IPS-18c (cell line): ENCODE data around the gene EIF2A.

Experiments used
- H3K4me3 ChIP-seq: 2 replicates; pipeline ENCODE4 v1.7.0; 2013; ENCODE audit warnings: low read depth, mild to moderate bottlenecking, low read length, moderate library complexity; ENCODE audit not compliant: insufficient read depth
- H3K9me3 ChIP-seq: one replicate; pipeline ENCODE4 v1.6.1; 2013; ENCODE audit warnings: mild to moderate bottlenecking, low read length, moderate library complexity; ENCODE audit not compliant: control insufficient read depth, insufficient read depth

EIF2A gene

GRCh38 chr3:150538324-150539208 is 8.0 kb upstream of the EIF2A start:
- no peak overlapping the region for H3K4me3 ChIP-seq
- H3K9me3 ChIP-seq, result no peaks in the 10 kb centered on the region

GRCh38 chr3:150540297-150540696 is 6.3 kb upstream of the EIF2A start:
- H3K4me3 ChIP-seq, result no peak overlapping the region
- H3K9me3 ChIP-seq, result no peaks in the 10 kb centered on the region

GRCh38 chr3:150540991-150541390 is 5.6 kb upstream of the EIF2A start:
- H3K9me3 ChIP-seq, result no peaks in the 10 kb centered on the region
- no peak overlapping the region for H3K4me3 ChIP-seq

GRCh38 chr3:150543128-150543527 is 3.5 kb upstream of the EIF2A start:
- Histone ChIP-seq H3K4me3 (no peak overlapping the region), H3K9me3 (no peaks in the 10 kb centered on the region)

- Histone ChIP-seq H3K4me3 (no peak overlapping the region), H3K9me3 (no peaks in the 10 kb centered on the region)
Measured at GRCh38 chr3:150543531-150543930, 3.1 kb upstream of the EIF2A start.

- Histone ChIP-seq H3K4me3 (no peak overlapping the region), H3K9me3 (no peaks in the 10 kb centered on the region)
Measured at GRCh38 chr3:150544041-150544440, 2.5 kb upstream of the EIF2A start.

- no peaks in the 10 kb centered on the region for H3K9me3 ChIP-seq
- no peak overlapping the region for H3K4me3 ChIP-seq
Measured at GRCh38 chr3:150544726-150545125, 1.9 kb upstream of the EIF2A start.

- no peaks in the 10 kb centered on the region for H3K9me3 ChIP-seq
- peak overlapping the region; percentile 81 for H3K4me3 ChIP-seq
Measured at GRCh38 chr3:150545419-150546225, 965 bp upstream of the EIF2A start.

GRCh38 chr3:150547045-150547741 is 606 bp downstream of the EIF2A start:
- no peaks in the 10 kb centered on the region for H3K9me3 ChIP-seq
- H3K4me3 ChIP-seq, result peak overlapping the region; percentile 81

- Histone ChIP-seq H3K9me3 (no peaks in the 10 kb centered on the region), H3K4me3 (no peak overlapping the region)
Measured at GRCh38 chr3:150555859-150556436, 9.4 kb downstream of the EIF2A start.

- Histone ChIP-seq H3K9me3 (no peaks in the 10 kb centered on the region), H3K4me3 (no peak overlapping the region)
Measured at GRCh38 chr3:150556792-150557191, 10.2 kb downstream of the EIF2A start.

- H3K4me3 ChIP-seq, result no peak overlapping the region
- H3K9me3 ChIP-seq, result no peaks in the 10 kb centered on the region
Measured at GRCh38 chr3:150557725-150558124, 11.1 kb downstream of the EIF2A start.

GRCh38 chr3:150564243-150564642 is 17.7 kb downstream of the EIF2A start:
- H3K4me3 ChIP-seq, result no peak overlapping the region
- no peaks in the 10 kb centered on the region for H3K9me3 ChIP-seq

GRCh38 chr3:150567328-150567727 is 20.7 kb downstream of the EIF2A start:
- Histone ChIP-seq H3K4me3 (no peak overlapping the region), H3K9me3 (no peaks in the 10 kb centered on the region)

- Histone ChIP-seq H3K9me3 (no peaks in the 10 kb centered on the region), H3K4me3 (no peak overlapping the region)
Measured at GRCh38 chr3:150577855-150578254, 31.3 kb downstream of the EIF2A start.

GRCh38 chr3:150581174-150581573 is 34.6 kb downstream of the EIF2A start:
- Histone ChIP-seq H3K4me3 (no peak overlapping the region), H3K9me3 (no peaks in the 10 kb centered on the region)

- H3K4me3 ChIP-seq, result no peak overlapping the region
- H3K9me3 ChIP-seq, result no peaks in the 10 kb centered on the region
Measured at GRCh38 chr3:150582620-150583019, 36.0 kb downstream of the EIF2A start.
